Stimulated activated CD4-positive, alpha-beta T cell treated with anti-CD3 and anti-CD28 coated beads, Interleukin-2, amount 100 ng/mL, for 24 hours (primary cell): ENCODE results near the gene TRAPPC14.

Source experiments
- DNase-seq, 2 donors: peaks; one replicate each; pipeline ENCODE4 v3.0.0-alpha.2; 2020

Gene TRAPPC14

DNA sequence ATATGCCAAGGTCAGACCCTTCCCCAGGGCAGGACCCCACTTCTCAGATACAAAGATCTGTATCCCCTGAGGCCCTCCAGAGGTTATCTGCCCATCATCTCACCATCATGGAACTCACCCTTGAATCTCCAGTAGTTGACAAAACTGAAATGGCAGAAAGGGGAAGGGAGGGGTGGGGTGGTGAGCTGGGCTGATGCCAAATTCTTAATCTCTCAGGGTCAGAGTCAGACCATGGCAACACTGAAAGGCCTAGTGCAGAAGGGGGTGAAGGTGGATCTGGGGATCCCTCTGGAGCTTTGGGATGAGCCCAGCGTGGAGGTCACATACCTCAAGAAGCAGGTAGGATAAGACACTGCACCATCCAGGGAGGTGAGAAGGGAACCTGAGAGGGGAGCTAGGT, 36.0 kb downstream of the TRAPPC14 start:
- no peak for DNase-seq

DNA sequence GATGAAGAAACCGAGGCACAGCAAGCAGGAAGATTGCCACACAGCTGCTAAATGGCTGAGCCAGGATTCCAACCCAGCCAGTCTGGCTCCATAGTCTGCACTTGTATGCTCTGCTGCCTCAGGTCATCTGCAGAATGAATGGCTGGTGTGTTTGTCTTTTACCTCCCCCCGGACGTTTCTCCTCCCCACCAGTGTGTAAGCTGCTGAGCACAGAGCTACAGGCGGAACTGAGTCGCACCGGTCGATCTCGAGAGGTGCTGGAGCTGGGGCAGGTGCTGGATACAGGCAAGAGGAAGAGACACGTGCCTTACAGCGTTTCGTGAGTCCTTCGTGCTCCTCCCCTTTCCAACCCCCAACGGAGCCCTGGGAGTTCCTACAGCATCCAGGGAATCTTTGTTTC, 36.5 kb downstream of the TRAPPC14 start:
- no peak for DNase-seq

DNA sequence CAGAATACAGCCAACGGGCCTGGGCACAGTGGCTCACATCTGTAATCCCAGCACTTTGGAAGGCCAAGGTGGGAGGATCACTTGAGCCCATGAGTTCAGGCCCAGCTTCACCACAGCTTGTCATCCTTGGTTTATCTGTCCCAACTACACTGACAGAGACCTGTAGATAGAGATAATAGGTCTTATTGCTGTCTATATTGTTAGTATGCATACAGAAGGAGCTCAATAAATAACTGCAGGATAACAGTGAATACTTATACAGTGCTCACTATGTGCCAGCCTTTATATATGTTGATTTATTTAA, 37.8 kb downstream of the TRAPPC14 start:
- no peak for DNase-seq

DNA sequence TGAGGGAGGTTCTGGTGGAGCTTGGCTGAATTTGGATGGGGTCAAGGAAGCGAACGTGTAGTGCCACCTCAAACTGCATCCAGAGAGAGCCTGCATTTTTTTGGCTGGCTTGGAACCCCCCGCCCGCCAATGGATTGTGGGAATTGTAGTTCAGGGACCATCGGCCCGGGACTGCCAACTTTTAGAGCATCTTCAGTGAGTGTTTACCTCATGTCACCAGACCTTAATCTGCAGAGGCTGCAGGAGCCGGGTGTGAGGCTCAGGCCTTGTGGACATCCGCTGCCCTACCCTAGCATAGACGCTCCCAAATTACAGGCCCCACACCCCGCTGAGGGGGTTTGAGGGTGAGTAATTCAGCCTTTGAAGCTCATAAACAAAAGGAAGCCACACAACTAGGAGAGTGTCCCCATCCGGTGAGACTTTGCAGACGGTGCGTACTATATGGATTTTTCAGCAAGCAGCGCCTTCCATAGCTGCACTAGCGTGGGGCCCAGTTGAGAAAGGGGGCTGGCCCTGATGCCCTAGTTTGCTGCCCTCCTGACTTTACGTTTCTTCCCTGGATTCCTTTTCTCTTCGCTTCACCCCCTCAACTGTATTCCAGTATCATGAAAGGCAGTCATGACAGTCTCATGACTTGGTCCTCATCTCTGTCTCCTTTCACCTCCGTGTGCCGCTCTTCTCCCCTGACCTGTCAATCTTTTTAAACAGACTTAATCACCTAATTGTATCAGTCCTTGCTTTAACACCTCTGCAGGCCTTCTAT, 38.4 kb downstream of the TRAPPC14 start:
- DNase-seq, result peak; percentile 71 to 76

DNA sequence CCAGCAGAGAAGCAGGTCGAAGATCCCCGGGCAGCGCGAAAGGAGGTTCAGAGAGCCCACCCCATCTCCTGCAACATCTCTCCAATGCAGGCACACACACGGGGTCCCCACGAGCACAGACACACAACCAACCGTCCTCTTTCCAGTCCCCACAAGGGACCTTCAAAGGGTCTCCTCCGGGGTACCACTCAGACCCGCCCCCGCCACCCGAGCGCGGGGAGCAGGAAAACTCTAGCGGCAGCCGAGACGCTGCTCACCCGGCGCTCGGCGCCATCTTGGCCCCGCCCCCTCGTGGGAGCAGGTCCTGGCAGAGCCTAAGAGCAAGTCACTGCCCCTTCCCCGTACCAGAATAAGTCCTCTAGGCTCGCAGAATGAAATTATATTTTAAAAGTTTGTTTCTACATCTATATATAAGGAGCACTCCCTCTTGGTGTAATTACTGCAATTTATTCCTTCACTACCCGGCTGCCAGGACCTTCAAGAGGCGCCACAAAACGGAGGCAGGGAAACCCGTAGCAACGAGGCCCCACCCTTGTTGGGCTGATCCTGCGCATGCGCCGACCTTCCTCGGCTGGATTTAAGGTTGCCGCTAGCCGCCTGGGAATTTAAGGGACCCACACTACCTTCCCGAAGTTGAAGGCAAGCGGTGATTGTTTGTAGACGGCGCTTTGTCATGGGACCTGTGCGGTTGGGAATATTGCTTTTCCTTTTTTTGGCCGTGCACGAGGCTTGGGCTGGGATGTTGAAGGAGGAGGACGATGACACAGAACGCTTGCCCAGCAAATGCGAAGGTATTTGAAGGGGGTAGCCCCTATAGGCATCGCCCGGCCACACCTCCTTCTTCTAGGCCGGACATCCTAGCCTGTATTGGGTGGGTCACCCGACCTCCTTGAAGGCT, 39.2 kb downstream of the TRAPPC14 start, which contains the start of the genes CNPY4 and TAF6:
Gene CNPY4, plus strand, starts transcription at position 563 of the 898 bp plus-strand sequence. Its CDS starts 111 bp downstream, at position 674.
Gene TAF6, minus strand, starts transcription at position 287 of the 898 bp plus-strand sequence. CDS start 5,149 bp downstream, outside the sequence.
- DNase-seq, result peak; percentile 96 to 97

DNA sequence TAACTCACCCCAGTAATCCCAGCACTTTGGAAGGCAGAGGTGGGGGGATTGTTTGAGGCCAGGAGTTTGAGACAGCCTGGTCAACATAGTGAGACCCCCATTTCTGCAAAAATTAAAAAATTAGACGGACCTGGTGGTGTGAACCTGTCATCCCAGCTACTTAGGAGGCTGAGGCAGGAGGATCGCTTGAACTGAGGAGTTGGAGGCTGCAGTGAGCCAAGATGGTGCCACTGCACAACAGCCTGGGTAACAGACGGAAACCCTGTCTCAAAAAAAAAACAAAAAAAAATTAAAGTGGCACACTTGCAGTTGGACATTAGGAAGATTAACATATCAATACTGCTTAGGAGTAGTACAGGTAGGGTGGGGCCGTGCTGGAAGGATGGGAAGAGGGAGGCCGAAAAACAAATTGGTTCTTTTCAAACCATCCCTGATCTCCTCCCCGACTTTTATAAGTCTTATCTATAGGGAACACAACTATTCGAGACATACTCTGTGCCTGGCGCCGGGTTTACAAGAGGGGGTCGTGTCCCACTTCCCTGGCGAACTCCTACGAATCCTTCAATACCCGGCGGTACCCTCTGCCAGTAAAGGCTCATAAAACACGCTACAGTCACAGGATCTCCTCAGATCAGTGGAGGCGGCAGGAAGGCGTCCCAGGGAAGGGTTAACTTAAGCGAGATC, 40.0 kb downstream of the TRAPPC14 start:
- DNase-seq, result no peak

DNA sequence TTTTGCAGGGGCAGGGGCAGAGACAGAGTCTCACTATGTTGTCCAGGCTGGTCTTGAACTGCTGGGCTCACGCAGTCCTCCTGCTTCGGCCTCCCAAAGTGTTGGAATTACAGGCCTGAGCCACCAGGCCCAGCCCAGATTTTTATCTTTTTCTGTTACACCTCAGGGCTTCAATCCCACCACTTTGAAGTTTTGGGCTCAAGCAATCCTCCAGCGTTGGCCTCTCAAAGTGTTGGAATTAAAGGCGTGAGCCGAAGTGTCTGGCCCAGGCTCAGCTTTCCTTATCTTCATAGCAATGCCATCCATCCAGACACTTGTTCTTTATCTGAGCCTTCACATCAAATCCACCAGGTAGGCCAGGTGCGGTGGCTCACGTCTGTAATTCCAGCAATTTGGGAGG, 43.5 kb downstream of the TRAPPC14 start:
- no peak for DNase-seq

DNA sequence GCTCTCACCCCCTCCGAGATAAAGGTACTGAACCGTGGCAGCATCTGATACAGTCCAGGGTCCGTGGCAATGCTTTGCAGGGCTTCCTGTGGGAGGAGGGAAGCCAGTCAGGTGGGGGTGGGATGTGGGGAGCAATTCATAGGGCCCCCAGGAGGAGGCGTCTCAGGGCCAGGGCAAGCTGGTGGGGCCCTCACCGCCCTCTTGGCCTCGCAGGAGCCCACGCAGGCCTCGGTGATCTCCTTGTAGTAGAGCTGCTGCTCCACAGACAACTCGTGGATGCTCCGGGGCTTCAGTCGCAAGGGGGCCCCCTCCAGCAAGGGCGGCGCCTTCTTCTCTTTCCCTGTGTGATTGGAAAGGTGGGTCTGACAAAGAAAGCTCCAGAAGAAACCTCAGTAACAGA, 46.6 kb downstream of the TRAPPC14 start:
- DNase-seq, result no peak

DNA sequence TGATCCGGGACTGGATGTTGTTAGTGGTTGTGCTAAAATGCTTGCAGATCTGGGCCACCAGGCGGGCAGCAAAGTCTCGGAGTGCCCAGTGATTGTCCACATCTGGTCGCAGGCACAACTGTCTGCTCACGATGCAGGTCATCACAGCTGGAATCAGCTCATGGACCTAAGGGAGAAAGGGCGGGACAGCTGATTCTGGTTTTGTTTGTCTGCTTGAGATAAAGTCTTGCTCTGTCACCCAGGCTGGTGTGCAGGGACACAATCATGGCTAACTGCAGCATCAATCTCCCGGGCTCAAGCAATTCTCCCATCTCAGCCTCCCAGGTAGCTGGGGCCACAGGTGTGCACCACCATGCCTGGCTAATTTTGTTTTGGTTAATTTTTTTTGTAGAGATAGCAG, 47.4 kb downstream of the TRAPPC14 start:
- no peak for DNase-seq

DNA sequence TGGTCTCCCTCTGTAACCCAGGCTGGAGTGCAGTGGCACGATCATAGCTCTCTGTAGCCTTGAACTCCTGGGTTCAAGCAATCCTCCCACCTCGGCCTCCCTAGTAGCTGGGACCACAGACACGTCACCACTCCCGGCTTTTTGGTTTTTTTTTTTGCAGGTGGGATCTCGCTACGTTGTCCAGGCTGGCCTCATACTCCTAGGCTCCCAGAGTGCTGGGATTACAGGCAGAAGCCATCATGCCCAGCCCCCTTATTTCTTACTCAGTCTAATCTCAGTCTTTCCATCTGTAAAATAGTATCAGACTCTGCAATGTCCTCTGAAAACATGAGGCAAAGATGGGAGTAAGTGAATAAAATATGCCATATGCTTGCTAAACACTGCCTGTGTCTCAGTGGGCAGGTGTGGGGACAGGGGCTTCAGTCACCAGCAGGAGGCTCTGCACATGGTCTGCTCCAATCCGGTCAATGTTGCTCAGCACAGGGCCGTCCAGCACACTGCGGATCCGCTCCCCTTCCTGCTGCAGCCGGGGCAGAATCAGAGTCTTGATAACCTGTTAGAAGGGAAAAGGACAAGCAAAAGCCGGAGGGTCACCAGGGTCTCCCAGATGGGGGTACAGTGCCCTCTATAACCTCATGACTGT, 48.9 kb downstream of the TRAPPC14 start:
- DNase-seq, result no peak

DNA sequence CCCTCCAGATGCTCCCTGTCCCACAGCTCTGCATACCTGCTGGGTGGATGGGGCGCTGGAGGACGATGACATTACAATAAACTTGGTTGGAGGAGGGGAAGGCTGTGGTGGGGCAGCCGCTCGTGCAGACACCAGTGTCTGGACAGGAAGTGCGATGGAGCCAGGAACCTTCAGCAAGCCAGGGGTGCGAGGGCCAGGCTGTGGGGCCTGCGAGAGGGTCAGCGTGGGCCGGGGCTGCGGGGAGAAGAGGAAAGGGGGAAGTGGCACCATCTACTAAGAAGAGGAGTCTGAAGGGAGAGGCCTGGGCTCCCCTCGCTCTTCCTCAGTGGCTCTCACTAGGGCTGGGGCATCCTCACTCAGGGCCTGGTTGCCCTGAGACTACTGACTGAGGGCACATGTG, 50.6 kb downstream of the TRAPPC14 start:
- DNase-seq, result no peak

DNA sequence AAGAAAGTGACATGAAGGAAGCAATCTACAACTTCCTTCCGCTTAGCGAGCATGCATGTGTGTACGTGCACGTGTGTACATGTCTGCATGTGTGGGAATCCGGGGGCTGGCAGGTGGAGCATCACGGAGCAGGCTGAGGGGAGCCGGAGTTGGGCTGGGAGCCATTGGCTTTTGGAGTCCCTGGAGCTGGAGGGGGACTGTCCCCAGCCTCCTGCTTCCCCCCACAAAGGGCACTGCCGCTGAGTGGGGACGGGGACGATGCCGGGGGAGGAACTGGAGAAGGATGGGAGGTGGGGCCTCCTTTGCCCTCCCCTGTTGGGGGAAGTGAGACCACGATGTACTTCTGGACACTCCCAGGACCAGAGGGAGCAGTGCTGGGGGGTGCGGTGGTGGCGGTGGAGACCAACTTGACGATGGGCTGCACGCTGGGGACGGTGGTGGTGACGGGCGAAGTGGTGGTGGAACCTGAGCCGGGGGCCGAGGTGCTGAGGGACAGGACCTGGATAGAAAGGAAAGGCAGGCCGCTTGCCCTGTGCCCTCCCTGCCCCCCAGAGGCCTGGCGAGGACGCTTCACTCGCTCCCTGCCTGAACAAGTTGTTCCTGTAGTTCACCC, 51.3 kb downstream of the TRAPPC14 start:
- DNase-seq, result no peak

DNA sequence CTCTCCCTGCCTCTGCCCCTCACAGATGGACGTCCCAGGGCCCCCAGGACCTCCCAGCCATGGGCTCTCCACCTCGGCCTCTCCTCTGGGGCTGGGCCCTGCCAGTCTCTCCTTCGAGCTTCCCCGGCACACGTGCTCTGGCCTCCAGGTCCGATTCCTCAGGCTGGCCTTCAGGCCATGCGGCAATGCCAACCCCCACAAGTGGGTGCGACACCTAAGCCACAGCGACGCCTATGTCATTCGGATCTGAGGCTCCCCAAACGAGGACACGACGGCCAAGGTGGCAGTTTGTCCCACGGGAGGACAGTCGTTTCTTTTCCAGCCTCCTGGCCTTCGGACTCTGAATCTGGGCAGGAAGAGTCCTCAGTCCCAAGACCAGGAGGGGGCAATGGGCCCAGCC, 51.9 kb downstream of the TRAPPC14 start:
- no peak for DNase-seq

DNA sequence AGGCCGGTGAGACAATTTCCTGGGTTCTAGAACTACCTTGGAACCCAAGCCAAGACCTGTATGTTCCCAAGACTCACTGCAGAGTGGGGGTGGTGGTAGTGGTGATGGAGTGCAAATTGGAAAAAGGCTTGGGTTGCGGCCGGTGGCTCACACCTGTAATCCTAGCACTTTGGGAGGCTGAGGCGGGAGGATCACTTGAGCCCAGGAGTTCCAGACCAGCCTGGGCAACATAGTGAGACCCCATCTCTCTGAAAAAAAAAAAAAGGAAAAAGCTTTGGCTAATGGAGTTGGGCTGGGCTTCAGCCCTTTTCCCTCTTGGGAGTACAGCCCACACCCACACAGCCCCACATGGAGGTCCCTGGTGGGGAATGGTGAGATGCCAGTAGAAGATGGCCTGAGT, 53.0 kb downstream of the TRAPPC14 start:
- no peak for DNase-seq
